T-helper 1 cell treated with Interleukin-12 subunit alpha and Interleukin-12 subunit beta and Interleukin-4 antibody, amounts not matched to agents 30 μg/mL and 1 μg/mL, for 36 hours (primary cell): ENCODE results near the gene CAPG.

Experiments used
- H3K27ac Mint-ChIP-seq: one replicate; pipeline ENCODE4 v1.8.0; 2021; ENCODE audit warnings: mild to moderate bottlenecking, mixed read lengths
- H3K27me3 Mint-ChIP-seq: one replicate; pipeline ENCODE4 v1.8.0; 2021; ENCODE audit warnings: low read depth, mixed read lengths
- H3K36me3 Mint-ChIP-seq: one replicate; pipeline ENCODE4 v1.8.0; 2021; ENCODE audit warnings: low read depth, mixed read lengths
- H3K4me1 Mint-ChIP-seq: one replicate; pipeline ENCODE4 v1.8.0; 2021; ENCODE audit warnings: low read depth, mixed read lengths
- H3K4me3 Mint-ChIP-seq: one replicate; pipeline ENCODE4 v1.8.0; 2021; ENCODE audit warnings: mild to moderate bottlenecking, moderate library complexity, mixed read lengths
- H3K9me3 Mint-ChIP-seq: one replicate; pipeline ENCODE4 v1.8.0; 2021; ENCODE audit warnings: mixed read lengths

The CAPG gene

DNA sequence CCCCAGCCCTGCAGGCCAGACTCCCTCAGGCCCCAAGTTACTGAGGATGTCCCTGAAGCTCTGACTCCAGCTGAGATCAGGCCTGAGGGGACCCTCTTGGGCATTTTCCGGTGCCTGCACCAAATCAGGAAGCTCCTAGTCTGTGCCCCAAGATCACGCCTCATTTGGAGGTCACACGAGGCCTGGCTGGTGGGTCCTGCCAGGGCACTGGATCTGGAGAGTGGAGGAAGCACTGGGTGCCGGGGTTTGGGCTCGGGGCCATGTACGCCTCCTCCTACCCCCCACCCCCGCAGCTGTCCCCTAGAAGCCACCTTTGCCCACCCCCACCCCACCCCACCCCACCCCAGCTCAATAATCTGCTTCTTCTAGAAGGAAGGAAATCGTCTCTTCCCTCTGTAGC is 24.5 kb upstream of the CAPG start:
- H3K36me3 Mint-ChIP-seq: no peaks in the 10 kb centered on the region
- H3K4me1 Mint-ChIP-seq: peaks cover 21% of the 10 kb centered on the region
- H3K27ac Mint-ChIP-seq: no peak overlapping the region
- no peaks in the 10 kb centered on the region for H3K9me3 Mint-ChIP-seq
- no peaks in the 10 kb centered on the region for H3K27me3 Mint-ChIP-seq
- H3K4me3 Mint-ChIP-seq: no peak overlapping the region

DNA sequence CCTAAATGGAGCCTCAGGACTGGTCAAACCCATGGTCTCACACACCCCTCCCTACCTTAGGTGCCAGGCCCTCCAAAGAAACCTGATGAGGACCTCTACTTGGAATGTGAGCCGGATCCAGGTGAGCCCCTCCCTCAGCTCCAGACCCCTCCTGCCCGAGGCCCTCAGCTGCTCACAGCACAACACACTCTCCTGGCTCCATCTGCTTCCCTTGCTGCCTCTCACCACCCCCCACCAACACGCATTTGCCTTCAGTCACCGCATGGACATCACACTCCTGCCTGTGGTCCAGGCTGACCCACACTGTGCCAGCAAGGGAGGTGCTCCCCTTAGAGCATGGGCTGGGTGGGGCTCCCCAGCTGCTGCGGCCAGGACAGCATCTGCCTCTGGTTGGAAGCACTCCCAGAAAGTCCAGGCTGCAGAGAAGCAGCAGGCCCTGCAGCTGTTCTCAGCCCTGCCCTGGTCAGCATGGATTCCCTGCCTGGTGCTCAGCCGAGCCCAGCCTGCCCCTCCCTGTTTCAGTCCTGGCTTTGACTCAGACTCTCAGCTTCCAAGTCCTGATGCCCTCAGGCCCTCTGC is 23.4 kb upstream of the CAPG start:
- H3K4me1 Mint-ChIP-seq: peaks cover 14% of the 10 kb centered on the region
- H3K4me3 Mint-ChIP-seq: no peak overlapping the region
- no peaks in the 10 kb centered on the region for H3K9me3 Mint-ChIP-seq
- H3K27me3 Mint-ChIP-seq: no peaks in the 10 kb centered on the region
- H3K27ac Mint-ChIP-seq: no peak overlapping the region
- no peaks in the 10 kb centered on the region for H3K36me3 Mint-ChIP-seq

DNA sequence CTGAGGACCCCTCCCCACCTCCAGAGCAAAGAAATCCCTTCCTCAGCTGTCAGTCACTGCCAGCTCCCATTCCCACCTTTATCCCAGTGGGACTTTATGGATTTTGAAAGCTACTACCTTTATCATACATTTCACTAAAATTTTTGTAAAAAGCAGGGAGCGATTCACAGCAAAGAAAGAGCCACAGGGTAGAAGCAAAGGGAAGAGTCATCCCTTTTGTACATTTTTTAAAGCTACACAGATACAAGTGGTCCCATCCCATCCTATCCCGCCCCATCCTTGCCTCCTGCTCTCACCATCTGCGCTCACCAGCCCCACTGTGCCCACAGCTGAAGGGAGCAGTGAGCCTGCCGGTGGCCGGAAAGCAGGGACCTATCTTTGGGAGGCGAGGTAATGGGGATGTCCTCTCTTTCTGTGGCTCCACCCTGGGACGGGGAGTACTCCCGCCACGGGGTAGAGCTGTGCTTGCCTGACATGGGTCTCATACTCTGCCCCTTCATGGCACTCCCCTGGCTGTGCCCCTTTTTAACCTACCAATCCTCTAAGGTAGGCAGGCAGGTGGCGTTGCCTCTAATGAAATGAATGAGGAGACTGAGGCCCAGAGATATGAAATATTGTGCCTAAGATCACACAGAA is 21.5 kb upstream of the CAPG start:
- no peaks in the 10 kb centered on the region for H3K36me3 Mint-ChIP-seq
- H3K27me3 Mint-ChIP-seq: no peaks in the 10 kb centered on the region
- peaks cover 3% of the 10 kb centered on the region for H3K4me1 Mint-ChIP-seq
- no peak overlapping the region for H3K27ac Mint-ChIP-seq
- H3K9me3 Mint-ChIP-seq: no peaks in the 10 kb centered on the region
- no peak overlapping the region for H3K4me3 Mint-ChIP-seq

DNA sequence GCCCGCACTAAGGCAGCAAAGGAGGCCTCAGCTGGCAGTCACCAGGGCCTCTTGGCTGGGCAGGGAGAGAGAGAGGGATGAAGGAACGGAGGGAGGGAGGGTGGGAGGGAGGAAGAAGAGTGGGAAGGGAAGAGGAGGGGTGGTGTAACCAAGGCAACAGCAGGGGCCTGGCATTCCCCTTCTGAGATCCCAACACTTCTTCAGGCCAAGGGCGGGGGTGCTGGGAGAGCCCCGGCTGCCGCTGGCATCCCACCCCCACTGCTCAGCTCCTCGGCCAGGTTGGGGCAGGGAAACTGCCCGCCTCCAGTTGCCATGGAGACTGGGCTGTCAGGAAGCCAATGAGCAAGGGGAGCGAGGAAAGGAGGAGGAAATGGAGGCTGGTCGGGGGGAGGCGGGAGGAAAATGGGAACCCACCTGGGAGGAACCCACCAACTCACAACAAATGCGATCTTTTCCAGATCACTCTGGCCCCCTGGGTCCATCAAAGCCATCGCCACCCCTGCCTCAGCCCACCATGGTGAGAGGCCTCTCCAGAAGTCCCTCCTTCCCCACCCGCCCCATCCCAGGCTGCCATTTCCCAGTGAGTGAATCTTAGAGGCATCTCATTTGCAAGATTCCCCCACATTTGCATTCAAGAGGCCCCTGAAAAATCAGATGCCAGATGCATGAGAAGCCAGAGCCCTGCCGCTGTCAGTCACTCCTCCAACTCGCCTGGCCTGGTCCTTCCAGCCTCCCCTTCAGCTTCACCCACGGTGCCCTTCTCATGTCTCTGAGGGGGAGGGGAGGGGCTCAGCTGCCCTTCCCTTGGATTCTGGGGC is 20.8 kb upstream of the CAPG start:
- Mint-ChIP-seq H3K4me1 (no peaks in the 10 kb centered on the region), H3K9me3 (no peaks in the 10 kb centered on the region), H3K27ac (no peak overlapping the region), H3K27me3 (peaks cover 3% of the 10 kb centered on the region), H3K4me3 (no peak overlapping the region), H3K36me3 (no peaks in the 10 kb centered on the region)

DNA sequence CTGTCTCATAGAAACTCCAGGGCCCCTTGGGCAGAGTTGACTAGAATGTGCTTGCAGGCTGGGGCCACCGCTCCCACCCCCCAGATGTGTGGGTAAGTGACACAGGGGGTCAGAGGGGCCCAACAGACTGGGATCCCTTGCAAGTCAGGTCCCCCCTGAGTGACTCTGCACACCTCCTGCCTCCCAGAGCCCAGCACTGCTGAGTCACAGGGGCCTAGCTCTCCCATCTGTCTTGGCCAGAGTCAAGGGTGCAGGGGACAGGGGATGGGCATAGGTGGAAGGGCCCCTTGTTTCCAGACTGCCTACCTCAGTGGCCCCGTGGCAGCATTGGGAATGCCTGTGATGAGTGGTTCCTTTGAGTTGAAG is 19.7 kb upstream of the CAPG start:
- no peaks in the 10 kb centered on the region for H3K9me3 Mint-ChIP-seq
- no peaks in the 10 kb centered on the region for H3K4me1 Mint-ChIP-seq
- H3K4me3 Mint-ChIP-seq: no peak overlapping the region
- no peaks in the 10 kb centered on the region for H3K36me3 Mint-ChIP-seq
- peak overlapping the region; percentile 41 for H3K27ac Mint-ChIP-seq
- H3K27me3 Mint-ChIP-seq: peaks cover 4% of the 10 kb centered on the region

- Mint-ChIP-seq H3K9me3 (no peaks in the 10 kb centered on the region), H3K4me3 (no peak overlapping the region), H3K4me1 (no peaks in the 10 kb centered on the region), H3K27me3 (peaks cover 4% of the 10 kb centered on the region), H3K27ac (peak overlapping the region; percentile 41), H3K36me3 (no peaks in the 10 kb centered on the region)
These were observed 19.2 kb upstream of the CAPG start for GRCh38 chr2:85429213-85429923.

GRCh38 chr2:85428343-85428881 is 18.2 kb upstream of the CAPG start:
- Mint-ChIP-seq H3K27ac (no peak overlapping the region), H3K9me3 (no peaks in the 10 kb centered on the region), H3K4me1 (peaks cover 2% of the 10 kb centered on the region), H3K36me3 (no peaks in the 10 kb centered on the region), H3K27me3 (peaks cover 4% of the 10 kb centered on the region), H3K4me3 (no peak overlapping the region)

GRCh38 chr2:85427300-85427835 is 17.2 kb upstream of the CAPG start:
- no peaks in the 10 kb centered on the region for H3K9me3 Mint-ChIP-seq
- H3K4me1 Mint-ChIP-seq: peaks cover 2% of the 10 kb centered on the region
- H3K27ac Mint-ChIP-seq: no peak overlapping the region
- H3K27me3 Mint-ChIP-seq: peaks cover 4% of the 10 kb centered on the region
- H3K4me3 Mint-ChIP-seq: no peak overlapping the region
- H3K36me3 Mint-ChIP-seq: no peaks in the 10 kb centered on the region

DNA sequence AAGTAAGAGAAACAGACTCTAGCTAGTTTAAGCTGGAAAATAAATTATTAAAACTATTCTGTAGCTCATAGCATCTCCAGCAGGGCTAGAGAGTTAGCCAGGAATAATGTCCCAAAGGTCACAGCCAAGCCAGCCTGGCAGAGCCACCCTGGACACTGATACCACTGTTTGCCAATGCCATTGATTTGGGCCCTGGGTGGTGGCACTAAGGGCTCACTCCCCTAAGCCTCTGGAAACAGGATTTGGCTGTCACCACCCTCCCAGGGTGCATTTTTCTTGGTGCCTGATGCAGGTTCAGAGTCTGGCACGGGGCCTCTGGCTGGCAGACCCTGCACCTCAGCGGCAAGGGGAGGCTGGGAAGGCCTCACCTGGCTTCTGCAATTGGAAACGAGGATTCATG is 15.4 kb upstream of the CAPG start:
- peaks cover 4% of the 10 kb centered on the region for H3K27me3 Mint-ChIP-seq
- no peak overlapping the region for H3K27ac Mint-ChIP-seq
- peaks cover 8% of the 10 kb centered on the region for H3K4me1 Mint-ChIP-seq
- H3K36me3 Mint-ChIP-seq: no peaks in the 10 kb centered on the region
- H3K9me3 Mint-ChIP-seq: no peaks in the 10 kb centered on the region
- no peak overlapping the region for H3K4me3 Mint-ChIP-seq

GRCh38 chr2:85423525-85423924 is 13.4 kb upstream of the CAPG start:
- no peaks in the 10 kb centered on the region for H3K36me3 Mint-ChIP-seq
- H3K27me3 Mint-ChIP-seq: peaks cover 4% of the 10 kb centered on the region
- no peak overlapping the region for H3K4me3 Mint-ChIP-seq
- H3K27ac Mint-ChIP-seq: no peak overlapping the region
- no peaks in the 10 kb centered on the region for H3K9me3 Mint-ChIP-seq
- H3K4me1 Mint-ChIP-seq: peaks cover 20% of the 10 kb centered on the region

GRCh38 chr2:85422072-85422457 is 11.9 kb upstream of the CAPG start:
- Mint-ChIP-seq H3K4me1 (peaks cover 20% of the 10 kb centered on the region), H3K27ac (no peak overlapping the region), H3K36me3 (no peaks in the 10 kb centered on the region), H3K4me3 (no peak overlapping the region), H3K9me3 (no peaks in the 10 kb centered on the region), H3K27me3 (peaks cover 4% of the 10 kb centered on the region)

DNA sequence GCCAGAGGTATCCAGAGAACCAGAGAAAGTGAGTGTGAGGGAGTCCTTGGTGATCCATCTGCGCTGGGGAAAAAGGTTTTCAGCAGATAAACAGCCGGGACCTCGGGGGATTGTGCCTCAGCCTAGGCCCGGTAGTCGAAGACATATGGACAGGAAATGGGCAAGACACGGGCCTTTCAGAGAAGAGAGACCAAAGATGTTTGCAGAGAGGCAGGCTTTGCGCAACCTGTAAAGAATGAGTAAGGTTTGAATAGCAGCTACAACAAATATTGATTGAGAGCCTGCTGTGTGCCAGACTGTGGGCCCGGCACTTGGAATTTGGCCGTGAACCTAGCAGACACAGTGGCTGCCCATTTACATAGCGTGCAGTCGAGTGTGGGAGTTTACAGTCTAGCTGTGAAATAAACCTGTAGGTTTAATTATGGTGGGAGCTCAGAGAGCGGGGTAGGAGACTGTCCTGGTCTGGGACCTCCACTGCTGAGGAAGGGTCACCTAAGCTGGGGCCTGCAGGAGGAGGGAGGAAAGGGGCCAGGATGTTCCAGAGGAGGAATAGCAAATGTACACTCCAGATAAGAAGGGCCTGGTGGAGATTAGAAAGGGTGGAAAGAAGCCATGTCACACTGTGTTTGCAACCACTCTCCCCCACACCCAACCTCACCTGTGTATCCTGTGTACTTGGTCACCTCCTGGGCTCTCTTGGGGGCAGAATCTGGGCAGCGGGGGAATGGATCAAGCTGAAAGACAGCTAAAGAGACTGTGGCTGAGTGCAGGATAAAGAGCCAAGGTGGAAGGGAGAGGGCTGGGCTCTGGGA is 11.3 kb upstream of the CAPG start:
- Mint-ChIP-seq H3K27me3 (peaks cover 4% of the 10 kb centered on the region), H3K4me3 (no peak overlapping the region), H3K36me3 (no peaks in the 10 kb centered on the region), H3K9me3 (no peaks in the 10 kb centered on the region), H3K27ac (peak overlapping the region; percentile 89), H3K4me1 (peaks cover 20% of the 10 kb centered on the region)

DNA sequence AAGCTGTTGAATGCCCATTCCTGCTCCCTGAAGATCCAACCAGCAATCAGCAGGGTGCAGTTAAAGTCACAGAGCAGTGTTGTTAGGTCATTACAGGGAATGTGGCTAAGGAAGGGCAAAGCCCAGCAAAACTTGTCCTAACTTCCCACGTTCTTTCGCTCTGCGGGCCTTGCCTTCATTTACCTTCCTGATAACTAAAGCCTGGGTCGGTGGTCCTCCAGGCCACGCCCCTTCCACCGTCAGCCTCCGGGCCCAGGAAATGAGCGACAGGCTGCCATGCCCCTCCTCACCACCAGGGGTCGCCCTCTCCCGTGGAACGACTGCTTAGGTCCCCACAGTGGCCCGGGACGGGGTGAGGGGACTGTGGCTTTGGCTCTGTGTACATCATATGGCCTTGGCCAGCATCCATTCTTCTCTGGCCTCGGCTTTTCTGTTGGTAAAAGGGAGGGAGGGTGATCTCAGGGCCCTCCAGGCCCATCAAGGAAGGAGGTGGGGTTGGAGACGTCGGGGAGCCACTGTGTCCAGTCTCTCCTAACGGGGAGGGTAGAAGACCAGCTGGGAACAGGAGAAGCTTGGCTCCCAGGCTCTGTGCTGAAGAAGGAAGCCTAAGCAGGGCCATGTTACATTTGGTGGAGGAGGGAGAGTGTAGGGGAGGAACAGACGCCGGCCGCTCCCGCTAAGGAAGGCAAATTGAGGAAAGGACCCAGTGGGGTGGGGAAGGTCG is 10.5 kb upstream of the CAPG start:
- Mint-ChIP-seq H3K4me3 (peak overlapping the region; percentile 80), H3K27me3 (no peaks in the 10 kb centered on the region), H3K36me3 (no peaks in the 10 kb centered on the region), H3K4me1 (peaks cover 20% of the 10 kb centered on the region), H3K9me3 (no peaks in the 10 kb centered on the region), H3K27ac (peak overlapping the region; percentile 89)
